DOHH2 (cell line): ENCODE measurements around the gene NKD1.

Experiments used
- CTCF ChIP-seq: fragments of 200-600 bp; sonication (generic); IDR thresholded peaks from one replicate; pipeline ENCODE4 v1.5.1; 2014; ENCODE audit warnings: antibody characterized with exemption, mild to moderate bottlenecking, low read depth, low read length; ENCODE audit not compliant: poor library complexity, severe bottlenecking
- EZH2phosphoT487 ChIP-seq: fragments of 200-600 bp; sonication (generic); IDR thresholded peaks from 2 replicates; pipeline ENCODE4 v1.6.1; 2017; ENCODE audit warnings: borderline replicate concordance, mild to moderate bottlenecking, antibody characterized with exemption, low read length, moderate library complexity, mixed read lengths

GRCh38 chr16:50666658-50667496, 118.7 kb downstream of the NKD1 start:
- TF ChIP-seq CTCF, result no peak
- no peak for TF ChIP-seq EZH2phosphoT487
